ENCODE measurements around the gene SH3GLB1.

Gene SH3GLB1

GRCh38 chr1:86774305-86775295 is 70.2 kb downstream of the SH3GLB1 start:
- peak; percentile 17 for DNase-seq

- no peak for DNase-seq
Observed at GRCh38 chr1:86775395-86775794, 71.0 kb downstream of the SH3GLB1 start.

GRCh38 chr1:86776108-86776507 is 71.7 kb downstream of the SH3GLB1 start:
- DNase-seq: no peak

GRCh38 chr1:86778569-86779239 is 74.3 kb downstream of the SH3GLB1 start:
- no peak for DNase-seq

- DNase-seq: no peak
Observed at GRCh38 chr1:86779308-86780191, 75.2 kb downstream of the SH3GLB1 start.

GRCh38 chr1:86782482-86782881 is 78.1 kb downstream of the SH3GLB1 start:
- no peak for DNase-seq

GRCh38 chr1:86787621-86788020 is 83.2 kb downstream of the SH3GLB1 start:
- no peak for DNase-seq

GRCh38 chr1:86788300-86789206 is 84.2 kb downstream of the SH3GLB1 start:
- no peak for DNase-seq

GRCh38 chr1:86795316-86795715 is 90.9 kb downstream of the SH3GLB1 start:
- no peak for DNase-seq

Data from midbrain (tissue), 1 donor.